Hematopoietic multipotent progenitor cell treated with erythropoietin and hydrocortisone succinate and interleukin-3 and kit ligand, for 4 days (in vitro differentiated cells): ENCODE results near the gene PLXDC2.

ENCODE experiments used
- DNase-seq: peaks from one replicate; pipeline ENCODE4 v3.0.0-alpha.2; 2015

PLXDC2 gene

DNA sequence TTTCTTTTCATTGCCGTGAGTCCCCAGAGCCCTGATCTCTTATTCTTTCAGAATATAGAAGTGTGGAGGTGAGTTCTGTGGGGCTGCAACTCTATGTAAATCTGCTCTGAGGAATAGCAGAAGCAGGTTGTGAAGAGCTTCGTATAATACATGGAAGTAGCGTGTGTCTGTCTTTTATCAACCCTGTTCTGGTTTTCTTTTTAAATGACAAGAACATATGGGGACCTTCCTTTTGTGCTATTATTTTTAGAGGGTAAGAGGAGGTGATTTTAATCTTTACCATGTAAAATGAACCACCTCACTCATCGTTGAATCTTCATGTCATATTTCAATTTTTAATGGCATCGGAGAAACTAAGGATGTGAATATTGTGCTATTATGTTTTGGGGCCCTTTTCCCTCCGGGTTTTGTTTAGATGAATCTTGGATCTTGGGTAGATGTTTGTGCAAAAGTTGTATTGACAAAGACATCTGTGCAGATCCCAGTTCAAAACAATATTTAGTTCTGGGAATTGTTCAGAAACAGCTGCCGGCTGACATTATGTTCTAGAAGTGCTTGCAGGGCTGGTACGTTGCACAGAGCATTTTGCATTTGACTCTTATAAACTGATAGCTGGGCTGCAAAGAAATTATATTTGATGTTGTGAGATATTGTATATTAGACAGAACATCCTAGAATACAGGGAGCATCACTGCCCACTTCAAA is 46.7 kb downstream of the PLXDC2 start:
- DNase-seq, result no peak

DNA sequence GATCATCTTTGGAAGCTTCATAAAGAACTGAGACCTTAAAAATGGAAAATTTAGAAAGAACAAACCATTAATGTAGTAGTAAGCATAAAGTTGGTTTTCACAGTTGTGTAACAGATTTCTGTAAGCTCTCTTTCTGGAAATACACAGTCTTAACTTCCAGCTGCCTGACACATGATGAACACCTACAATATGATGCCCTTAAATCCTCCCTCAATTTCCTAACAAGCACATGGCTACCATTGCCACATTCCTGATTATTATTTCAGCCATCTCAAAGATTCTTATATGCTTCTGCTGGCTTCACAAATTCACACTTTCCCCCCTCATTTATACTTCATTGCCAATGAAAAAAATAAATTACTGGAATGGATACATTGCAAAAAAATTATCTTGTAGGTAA is 49.4 kb downstream of the PLXDC2 start:
- no peak for DNase-seq

DNA sequence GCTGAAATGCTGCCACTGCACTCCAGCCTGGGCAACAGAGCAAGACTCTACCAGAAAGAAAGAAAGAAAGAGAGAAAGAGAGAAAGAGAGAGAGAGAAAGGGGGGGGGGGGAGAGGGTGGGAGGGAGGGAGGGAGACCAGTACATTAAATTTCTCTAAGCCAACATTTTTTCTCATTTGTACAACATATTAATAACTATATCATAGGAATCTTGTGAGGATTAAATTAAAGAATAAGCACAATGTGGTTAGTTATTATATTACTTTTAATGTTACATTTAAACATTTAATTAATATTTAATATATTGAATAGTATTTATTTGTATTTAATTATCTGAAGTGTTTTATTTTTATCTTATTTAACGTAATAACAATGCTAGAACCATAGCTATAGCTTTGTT is 53.1 kb downstream of the PLXDC2 start:
- DNase-seq, result no peak

DNA sequence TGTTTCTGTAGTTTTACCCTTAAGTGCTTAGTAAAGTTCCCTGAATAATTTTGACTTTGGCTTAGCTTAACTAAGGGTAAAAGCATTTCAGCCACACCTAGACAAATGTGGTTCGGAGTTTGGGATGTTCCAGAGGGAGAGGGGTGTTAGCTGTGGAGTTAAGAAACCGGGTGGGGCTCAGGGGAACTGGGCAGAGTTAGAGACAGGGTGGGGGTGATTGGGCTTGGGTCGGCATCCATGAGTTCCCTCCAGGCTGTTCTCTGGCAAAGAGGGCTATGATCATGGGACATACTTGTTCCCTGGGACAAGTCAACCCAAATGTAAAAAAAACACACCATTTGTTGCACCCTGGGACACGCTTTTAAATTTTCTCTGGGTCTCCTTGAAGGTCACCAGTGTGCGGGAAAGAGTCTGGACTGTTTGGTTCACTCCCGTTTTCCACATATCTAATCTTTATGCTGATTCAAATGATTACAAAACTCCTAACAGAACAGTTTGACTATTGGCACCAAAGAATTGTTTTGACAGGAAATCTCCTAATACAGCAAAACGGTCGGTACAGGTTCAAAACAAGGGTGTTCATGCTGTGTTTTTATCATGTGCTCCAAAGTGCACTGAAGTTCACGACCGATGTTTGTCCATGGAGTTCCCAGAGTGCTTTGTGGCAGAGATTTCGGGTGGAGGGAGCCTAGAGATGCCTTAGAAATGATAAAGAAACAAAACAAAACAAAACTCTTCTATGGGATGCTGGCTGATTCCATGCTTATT is 56.5 kb downstream of the PLXDC2 start:
- no peak for DNase-seq

DNA sequence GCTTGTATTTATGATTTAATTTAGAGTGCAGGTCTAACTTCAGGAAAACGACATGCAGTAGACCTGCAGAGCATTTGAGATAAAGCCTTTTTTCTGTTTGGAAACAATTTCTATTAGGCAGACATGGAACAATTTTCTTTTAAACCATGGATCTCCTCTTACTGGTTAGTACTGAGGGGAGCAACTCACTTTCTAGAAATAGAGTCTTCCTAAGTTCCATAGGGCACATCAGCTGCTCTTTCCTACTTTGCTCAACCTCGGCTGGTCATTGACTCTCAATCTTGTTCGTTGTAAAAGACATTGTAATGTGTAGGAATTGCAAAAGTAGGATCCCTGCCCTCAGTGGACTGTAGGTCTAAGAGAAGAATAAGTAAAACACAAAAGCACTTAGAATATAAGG is 58.0 kb downstream of the PLXDC2 start:
- no peak for DNase-seq

DNA sequence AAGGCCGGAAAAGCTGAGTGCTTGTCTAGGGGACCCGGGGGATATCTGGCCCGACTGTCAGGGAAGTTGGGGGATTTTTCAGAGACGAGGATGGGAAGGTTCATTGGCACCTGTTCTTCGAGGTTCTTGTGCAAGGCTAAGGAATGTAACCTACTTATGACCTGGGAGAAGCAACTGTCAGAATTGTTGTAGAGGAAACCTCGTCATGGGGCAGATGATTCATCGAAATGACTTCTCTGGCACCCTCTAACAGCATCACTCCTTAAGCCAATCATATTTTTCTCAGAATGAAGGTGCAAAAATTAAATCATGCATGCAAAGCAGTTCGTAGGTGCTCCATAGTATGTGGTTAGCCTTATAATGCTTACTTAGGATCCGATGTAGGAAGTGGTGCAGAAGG is 58.6 kb downstream of the PLXDC2 start:
- DNase-seq, result no peak

DNA sequence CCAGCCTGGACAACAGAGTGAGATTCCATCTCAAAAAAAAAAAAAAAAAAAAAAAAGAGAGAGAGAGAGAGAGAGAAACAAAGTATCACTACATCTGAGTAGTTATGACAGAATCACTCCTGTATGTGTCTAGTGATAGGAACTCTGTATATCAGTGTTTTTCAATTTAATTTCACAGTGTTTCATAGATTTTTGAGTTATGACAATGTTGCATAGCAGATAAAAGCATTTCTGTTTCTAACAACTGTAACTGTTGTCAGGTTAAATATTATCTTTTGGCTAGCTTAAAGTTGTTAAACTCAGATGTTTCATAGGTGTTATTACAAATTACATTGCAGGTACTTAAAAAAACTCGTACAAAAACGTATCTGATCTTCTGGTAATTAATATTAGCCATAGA is 60.3 kb downstream of the PLXDC2 start:
- no peak for DNase-seq

DNA sequence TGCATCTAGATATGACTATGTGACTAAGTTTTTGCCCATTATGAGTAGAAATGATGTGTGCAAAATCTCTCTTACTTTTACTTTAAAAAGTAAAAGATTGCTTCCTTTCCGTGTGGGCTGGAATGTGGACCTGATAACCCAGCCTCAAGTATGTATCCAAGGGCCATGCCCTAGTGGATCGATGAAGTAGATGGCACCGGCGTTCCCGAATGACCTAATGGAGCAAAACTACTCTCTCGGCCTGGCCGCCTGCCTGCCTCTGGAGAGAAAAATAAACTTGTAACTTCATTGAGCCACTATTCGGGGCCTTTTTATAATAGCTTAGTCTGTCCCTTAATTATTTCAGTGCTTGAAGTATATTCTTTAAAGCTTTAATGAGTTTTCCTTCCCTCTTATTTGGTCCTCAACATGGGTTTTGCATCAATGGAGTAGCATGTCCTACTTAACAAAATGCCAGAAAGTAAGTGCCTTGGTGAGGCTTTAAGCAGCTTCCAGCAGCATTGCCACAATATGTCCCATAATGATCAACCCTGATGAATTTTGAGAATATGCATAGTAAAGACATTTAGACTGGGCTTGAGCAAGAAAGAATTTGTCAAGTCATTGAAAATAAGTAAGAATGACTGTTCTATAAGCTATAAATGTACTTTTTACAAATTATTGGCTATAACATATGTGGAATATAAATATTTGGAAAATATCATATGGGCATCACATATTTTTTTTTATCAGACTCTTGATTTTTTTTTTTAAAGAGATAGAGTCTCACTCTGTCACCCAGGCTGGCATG is 61.4 kb downstream of the PLXDC2 start:
- DNase-seq, result no peak

DNA sequence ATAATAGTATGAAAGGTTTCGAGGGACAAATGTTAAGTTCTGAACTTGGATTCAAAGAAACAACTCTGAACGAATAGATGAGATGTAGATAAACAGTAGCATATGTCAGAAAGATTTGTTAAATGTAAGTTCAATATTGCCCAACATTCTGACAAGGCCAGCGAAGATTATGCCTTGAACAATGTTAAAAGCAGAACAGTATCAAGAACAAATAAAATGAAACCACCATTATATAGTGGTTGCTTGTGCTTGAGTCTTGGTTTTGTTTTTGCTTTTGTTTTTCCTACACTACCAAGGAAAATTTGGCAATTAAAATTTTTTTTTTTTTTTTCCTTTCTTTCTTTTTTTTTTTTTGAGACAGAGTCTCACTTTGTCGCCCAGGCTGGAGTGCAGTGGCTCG is 66.4 kb downstream of the PLXDC2 start:
- no peak for DNase-seq

DNA sequence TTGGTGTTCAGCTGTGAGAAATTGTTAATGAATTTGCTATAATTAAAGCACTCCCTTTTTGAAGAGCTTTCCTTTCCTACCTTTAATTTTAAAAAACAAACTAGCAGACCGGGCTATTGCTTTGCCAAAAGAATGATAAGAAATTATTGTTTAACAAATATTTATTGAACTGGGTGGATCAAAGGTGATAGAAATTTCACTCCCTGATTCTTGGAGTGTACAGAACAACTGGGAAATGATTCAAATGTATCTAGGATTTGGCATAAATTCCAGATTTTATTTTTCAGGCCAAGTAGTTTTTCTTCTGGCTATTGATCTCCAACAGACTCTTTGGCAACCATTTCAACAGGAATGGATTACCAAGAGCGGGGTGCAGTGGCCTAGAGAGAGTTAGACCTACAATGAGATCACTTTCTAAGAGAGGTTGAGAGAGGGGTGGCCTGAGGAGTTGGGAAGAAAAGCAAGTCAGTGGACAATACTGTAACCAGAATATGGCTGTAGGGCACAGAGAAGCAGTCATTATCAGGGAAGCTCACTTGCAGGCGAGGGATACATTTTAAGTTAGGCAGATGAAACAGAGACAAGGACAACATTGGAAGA is 71.9 kb downstream of the PLXDC2 start:
- no peak for DNase-seq

DNA sequence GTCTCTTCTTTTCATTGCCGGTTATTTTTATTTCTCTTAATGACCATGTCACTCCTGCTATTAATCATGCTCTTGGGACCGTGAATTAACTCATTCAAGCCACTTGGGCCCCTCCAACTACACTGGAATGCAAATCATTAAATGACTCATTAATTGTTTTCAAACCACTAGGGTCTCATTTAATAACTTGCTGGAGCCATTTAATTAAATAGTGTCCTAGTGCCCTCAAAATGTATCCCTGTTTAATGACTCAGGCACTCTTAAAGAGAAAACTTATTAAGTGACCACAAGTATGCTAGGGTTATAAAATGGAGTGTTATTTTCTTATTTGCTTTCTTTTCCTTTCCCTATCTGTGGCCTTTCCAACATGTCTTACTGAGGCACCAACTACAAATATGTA is 73.0 kb downstream of the PLXDC2 start:
- DNase-seq, result no peak

DNA sequence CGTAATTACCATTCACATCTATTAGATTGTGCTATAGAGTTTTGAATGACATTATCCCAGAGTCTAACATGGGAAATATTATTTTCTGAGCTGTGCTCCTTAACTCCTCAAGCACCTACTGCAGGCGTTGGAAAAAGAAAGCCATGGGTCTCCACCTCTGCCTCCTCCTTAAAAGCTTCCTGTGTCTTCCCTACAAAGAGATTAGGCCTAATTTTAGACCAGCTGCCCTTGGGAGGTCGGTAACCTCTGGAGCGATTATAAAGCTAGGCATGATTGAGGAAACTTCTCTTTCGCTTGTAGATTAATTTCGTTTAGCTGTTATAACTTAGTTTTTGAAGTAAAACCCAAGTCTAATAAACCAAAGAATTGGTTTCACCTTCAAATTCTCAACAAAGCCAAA is 75.2 kb downstream of the PLXDC2 start:
- DNase-seq, result no peak

DNA sequence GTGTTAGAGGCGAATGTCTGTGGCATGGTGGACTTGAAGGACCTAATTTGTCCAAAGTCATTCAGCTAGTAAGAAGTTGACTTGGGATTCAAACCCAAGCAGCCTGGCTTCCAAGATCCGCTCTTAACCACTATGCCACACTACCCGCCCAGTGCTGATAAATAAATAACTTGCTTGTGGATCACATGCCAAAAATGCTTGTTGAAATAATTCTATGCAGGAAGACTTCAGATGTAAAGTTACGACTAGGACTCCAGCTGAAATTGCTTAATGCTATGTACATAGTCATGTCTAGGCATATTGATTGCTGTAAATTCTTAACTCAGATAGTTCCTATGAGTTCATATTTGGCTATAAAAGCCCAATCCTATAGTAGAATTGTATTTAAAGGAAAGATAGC is 76.0 kb downstream of the PLXDC2 start:
- no peak for DNase-seq

DNA sequence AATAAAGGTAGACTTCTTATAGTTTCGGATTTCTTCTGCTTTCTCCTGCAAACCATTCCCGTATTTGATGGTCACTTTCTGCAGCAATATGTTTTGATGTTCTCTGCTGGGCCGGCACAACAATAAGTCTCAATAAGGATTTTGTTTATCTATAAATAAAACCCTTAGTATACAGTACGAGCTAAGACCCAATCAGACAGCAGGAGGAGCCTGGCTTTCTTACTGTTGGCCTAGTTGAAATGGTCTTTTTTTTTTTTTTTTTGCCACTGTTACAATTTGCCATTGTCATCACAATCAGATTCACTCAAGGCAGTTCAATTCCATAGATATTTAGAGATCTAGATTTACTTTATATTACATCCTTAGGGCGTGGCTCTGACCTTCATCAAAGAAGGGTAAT is 76.4 kb downstream of the PLXDC2 start:
- DNase-seq, result no peak

DNA sequence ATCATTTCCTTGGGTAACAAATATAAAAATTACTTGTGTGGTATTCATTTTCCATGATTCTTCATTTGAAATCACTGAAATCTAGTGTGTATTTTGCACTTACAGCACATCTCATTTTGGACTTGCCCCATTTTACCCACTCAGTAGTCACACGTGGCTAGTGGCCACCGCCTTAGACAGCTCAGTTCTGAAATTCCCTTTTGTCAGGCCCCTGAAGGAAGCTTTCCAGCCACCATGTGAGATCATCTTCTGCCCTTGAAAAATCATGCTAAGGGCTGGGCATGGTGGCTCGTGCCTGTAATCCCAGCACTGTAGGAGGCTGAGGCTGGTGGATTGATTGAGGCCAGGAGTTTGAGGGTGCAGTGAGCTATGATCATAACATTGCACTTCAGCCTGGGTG is 79.3 kb downstream of the PLXDC2 start:
- no peak for DNase-seq

DNA sequence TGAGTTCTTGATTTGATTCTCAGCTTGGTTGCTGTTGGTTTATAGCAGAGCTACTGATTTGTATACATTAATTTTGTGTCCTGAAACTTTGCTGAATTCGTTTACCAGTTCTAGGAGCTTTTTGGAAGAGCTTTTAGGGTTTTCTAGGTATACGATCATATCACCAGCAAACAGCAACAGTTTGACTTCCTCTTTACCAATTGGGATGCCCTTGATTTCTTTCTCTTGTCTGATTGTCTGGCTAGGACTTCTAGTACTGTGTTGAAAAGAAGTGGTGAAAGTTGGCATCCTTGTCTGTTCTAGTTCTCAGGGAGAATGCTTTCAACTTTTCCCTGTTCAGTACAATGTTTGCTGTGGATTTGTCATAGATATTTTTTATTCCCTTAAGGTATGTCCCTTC is 86.2 kb downstream of the PLXDC2 start:
- peak; percentile 71 for DNase-seq

DNA sequence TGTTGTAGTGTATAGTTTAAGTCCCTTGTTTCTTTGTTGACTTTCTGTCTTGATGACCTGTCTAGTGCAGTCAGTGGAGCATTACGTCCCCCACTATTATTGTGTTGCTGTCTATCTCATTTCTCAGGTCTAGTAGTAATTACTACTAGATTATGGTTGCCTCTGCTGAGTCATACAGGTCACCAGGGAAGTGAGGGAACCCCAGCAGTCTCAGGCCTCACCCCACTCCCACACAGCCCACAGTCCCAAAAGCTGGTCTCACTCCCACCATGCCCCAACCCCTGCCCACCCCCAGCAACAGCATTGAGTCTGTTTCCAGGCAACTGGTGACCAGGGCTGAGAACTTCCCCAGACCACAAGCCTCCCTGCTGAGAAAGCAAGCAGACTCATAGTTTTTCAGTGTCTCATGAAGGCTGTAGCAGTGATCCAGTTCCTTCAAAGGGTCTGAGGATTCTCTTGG is 88.0 kb downstream of the PLXDC2 start:
- DNase-seq, result peak; percentile 48

DNA sequence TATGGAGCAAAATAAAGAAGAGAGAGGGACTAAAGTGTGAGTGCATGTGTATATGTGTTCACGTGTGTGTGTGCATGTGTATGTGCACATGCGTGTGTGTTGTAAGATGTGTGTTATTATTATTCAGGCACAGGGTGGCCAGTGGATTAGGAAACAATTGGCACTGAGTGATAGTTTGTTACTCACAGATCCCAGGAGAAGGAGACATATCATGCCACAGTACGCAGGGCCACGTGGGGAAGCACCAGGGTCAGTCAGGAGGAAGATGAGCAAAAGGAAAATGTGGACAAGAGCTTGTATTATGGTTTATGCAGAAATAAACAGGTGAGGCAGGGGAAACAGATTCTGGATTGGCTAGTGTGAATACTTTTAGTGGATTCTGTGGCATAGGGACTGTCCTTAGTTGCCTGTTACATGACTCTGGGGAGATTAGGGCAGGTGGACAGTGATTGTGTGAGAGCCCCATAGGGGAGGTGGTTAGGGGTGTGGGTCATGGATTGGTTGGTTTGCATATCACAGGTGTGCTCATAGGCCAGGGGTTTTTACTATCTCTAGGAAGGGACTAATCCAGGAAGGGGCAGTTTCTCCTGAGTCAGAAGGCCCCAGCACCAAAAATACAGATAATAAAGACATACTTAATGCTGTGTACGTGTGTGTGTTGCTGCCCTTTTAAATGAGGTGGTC is 90.0 kb downstream of the PLXDC2 start:
- DNase-seq, result no peak

DNA sequence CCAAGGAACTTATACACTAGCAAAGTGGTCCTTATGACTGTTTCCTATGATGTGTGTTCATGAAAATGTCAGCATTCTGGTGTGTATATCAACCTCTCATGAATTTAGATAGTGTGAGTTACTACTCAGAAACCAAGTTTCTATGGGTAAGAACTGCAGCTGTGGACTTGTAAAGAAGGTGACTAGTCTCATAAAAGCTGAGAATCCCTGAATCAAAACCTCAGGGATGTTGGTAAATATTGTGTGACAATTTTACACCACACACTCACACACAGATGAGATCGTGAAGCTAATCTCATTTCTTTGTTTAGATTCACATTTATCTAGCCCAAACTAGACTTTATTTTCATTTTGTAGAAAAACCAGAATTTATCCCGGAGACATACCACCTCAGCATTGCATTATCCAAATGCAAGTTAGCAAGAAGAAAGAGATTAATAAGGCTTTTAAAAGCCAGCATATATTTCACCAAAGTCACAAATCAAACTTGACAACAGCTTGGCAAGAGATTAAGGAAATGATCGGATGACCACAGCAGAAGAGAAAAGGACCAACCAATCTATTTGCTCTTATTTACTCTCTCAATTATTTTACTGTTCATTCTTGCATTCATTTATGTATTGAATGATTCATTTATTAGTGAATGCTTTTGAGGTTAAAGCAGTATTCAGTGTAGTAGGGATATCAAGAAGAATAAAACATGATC is 92.9 kb downstream of the PLXDC2 start:
- DNase-seq, result peak; percentile 24

DNA sequence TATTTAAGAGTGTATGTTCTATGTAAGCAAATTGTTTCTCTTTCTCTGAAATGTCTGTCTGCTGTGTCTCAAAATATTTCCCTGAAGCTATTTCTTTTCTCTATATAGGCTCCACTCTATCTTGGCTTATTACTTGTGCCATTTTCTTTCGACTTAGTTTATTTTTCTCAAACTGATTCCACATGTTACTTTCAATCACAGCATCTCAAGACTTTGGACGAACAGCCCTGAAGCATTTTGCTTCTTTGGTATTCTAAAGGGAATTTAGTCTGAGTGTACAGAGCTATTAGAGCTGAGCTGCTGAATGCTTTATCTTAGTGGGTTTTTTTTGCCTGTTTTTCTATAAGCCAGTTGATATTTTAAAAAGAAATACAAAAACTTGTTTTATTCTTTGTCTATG is 95.7 kb downstream of the PLXDC2 start:
- DNase-seq, result no peak

DNA sequence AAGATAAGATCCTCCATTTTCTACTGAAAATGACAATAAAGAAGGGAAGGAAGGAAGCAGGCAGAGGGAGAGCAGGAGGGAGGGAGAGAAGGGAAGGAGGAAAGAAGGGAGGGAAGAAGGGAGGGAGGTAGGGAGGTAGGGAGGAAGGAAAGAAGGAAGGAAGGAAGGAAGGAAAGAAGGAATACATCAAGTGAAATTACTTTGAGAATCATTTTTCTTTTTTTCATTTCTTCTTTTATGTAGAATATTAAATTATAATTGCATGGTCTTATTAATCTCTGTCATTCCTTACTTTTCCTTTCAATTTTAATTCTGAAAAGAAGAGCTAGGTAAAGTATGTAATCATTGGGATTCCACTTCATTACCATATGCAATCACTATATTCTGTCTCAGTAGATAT is 97.8 kb downstream of the PLXDC2 start:
- no peak for DNase-seq

DNA sequence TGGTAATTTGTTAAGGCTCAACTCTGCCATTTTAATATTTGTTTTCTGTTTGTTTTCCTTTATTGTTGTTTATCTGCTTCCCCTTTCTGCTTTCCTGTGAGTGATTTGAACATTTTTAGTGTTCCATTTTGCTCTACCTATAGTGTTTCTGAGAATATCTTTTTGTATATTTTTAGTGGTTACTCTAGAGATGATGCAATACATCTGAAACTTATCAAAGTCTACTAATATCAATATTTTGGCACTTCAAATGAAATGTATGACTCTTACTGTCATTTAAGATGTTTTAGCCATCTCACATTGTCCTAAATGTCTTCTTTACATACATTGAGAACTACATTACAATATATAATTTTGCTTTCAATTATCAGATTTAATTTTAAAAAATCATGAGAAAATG is 98.9 kb downstream of the PLXDC2 start:
- no peak for DNase-seq
